Endothelial cell of umbilical vein (primary cell): ENCODE measurements around the gene LGALS3. TPM values are rescaled to one million over a fixed set of nuclear protein-coding genes. Genes with fewer than 3 reads are reported as not detected.

Source experiments
- BruUV-seq: library from RNA; stranded (reverse); fragments of 400-500 nt; replicated peaks from 2 replicates; lab custom pipeline; 2021; lab: Mats Ljungman, UMichigan
- CTCF ChIA-PET: fragments of 300-600, 350-600 bp; sonication (Branson Sonifier 250); formaldehyde crosslinking; loops from one replicate; lab custom pipeline; 2021; ENCODE audit warnings: antibody characterized with exemption, inconsistent platforms; lab: Charles Lee
- POLR2A ChIA-PET: fragments of 300-600, 350-600 bp; sonication (Branson Sonifier 250); formaldehyde crosslinking; loops from one replicate; lab custom pipeline; 2021; ENCODE audit warnings: antibody characterized with exemption, inconsistent platforms; lab: Charles Lee
- DNase-seq: peaks from one replicate; pipeline ENCODE4 v3.0.0-alpha.2; 2011; ENCODE audit warnings: low read depth, low spot score
- FAIRE-seq: peaks from 2 replicates; lab custom pipeline; 2011; peaks lifted over from hg19 to GRCh38; lab: Jason Lieb, UNC
- H2AFZ ChIP-seq: 2 replicates; pipeline ENCODE4 v1.6.0; 2012; ENCODE audit warnings: low read depth, low read length, control low read depth, inconsistent platforms
- H3K27ac ChIP-seq: 2 replicates; pipeline ENCODE4 v1.5.1; 2011; ENCODE audit warnings: low read depth, mild to moderate bottlenecking, control low read depth, low read length, moderate library complexity; ENCODE audit not compliant: insufficient read depth
- H3K27me3 ChIP-seq, 2 experiments: 2 replicates each; pipeline versions ENCODE4 v1.6.0 to v1.6.1; 2011; ENCODE audit warnings: low read length in 2 of 2, mixed read lengths in 1 of 2; ENCODE audit not compliant: control insufficient read depth in 2 of 2, insufficient read depth in 2 of 2
- H3K36me3 ChIP-seq, 2 experiments: 2 replicates in 1 of 2; 3 replicates in 1 of 2; pipeline ENCODE4 v1.5.1; 2011; ENCODE audit warnings: low read length in 2 of 2, mild to moderate bottlenecking in 1 of 2, moderate library complexity in 1 of 2; ENCODE audit not compliant: control insufficient read depth in 2 of 2, insufficient read depth in 2 of 2; ENCODE audit errors: extremely low read depth in 1 of 2
- H3K4me1 ChIP-seq: 3 replicates; pipeline ENCODE4 v1.5.1; 2011; ENCODE audit warnings: mild to moderate bottlenecking, low read length; ENCODE audit not compliant: control insufficient read depth, insufficient read depth; ENCODE audit errors: extremely low read depth
- H3K4me2 ChIP-seq: 2 replicates; pipeline ENCODE4 v1.6.1; 2011; ENCODE audit warnings: low read length, control low read depth, mixed read lengths; ENCODE audit not compliant: insufficient read depth
- H3K4me3 ChIP-seq, 3 experiments: fragments of 200-600 bp in 1 of 3; sonication (generic), shearing (Covaris generic) in 1 of 3; replicated peaks in 1 of 3; 2 replicates each; pipeline ENCODE4 v1.5.1; 2011 to 2016; ENCODE audit warnings: control low read depth in 3 of 3, low read length in 3 of 3, mild to moderate bottlenecking in 2 of 3, inconsistent platforms in 1 of 3, low read depth in 1 of 3, moderate library complexity in 1 of 3; ENCODE audit not compliant: insufficient read depth in 1 of 3
- H3K79me2 ChIP-seq: 2 replicates; pipeline ENCODE4 v1.6.0; 2012; ENCODE audit warnings: low read length, inconsistent platforms; ENCODE audit not compliant: control insufficient read depth, insufficient read depth
- H3K9ac ChIP-seq: replicated peaks from 2 replicates; pipeline ENCODE3; 2011; ENCODE audit warnings: low read length, control low read depth; ENCODE audit not compliant: insufficient read depth; ENCODE audit errors: extremely low read depth
- H3K9me1 ChIP-seq: replicated peaks from 3 replicates; pipeline ENCODE4 v1.6.0; 2011; ENCODE audit warnings: mild to moderate bottlenecking, low read length; ENCODE audit not compliant: control insufficient read depth, insufficient read depth; ENCODE audit errors: extremely low read depth
- H3K9me3 ChIP-seq: replicated peaks from 2 replicates; pipeline ENCODE4 v1.5.1; 2012; ENCODE audit warnings: low read length, inconsistent platforms; ENCODE audit not compliant: control insufficient read depth, insufficient read depth
- H4K20me1 ChIP-seq: replicated peaks from 2 replicates; pipeline ENCODE3; 2011; ENCODE audit warnings: mild to moderate bottlenecking, low read length; ENCODE audit not compliant: control insufficient read depth, insufficient read depth; ENCODE audit errors: extremely low read depth
- EZH2 ChIP-seq: IDR thresholded peaks from 2 replicates; pipeline ENCODE4 v1.6.1; 2012; ENCODE audit warnings: borderline replicate concordance, low read depth, mild to moderate bottlenecking, moderate library complexity, low read length, inconsistent platforms; ENCODE audit not compliant: severe bottlenecking
- FOS ChIP-seq: IDR thresholded peaks from 2 replicates; pipeline ENCODE4 v1.6.1; 2011; ENCODE audit warnings: mild to moderate bottlenecking, low read length, moderate library complexity, borderline replicate concordance; ENCODE audit not compliant: insufficient read depth
- JUN ChIP-seq: IDR thresholded peaks from 2 replicates; pipeline ENCODE4 v1.6.1; 2011; ENCODE audit warnings: borderline replicate concordance, low read depth; ENCODE audit not compliant: insufficient read length, insufficient read depth
- MYC ChIP-seq: IDR thresholded peaks from one replicate; pipeline ENCODE4 v1.6.1; 2011; ENCODE audit warnings: mild to moderate bottlenecking, low read depth, low read length
- POLR2A ChIP-seq: IDR thresholded peaks from 2 replicates; pipeline ENCODE4 v1.6.1; 2012; ENCODE audit warnings: low read depth, mild to moderate bottlenecking, control low read depth, low read length
- POLR2AphosphoS5 ChIP-seq: IDR thresholded peaks from 2 replicates; pipeline ENCODE4 v1.6.1; 2012; ENCODE audit warnings: low read depth, mild to moderate bottlenecking, control low read depth, low read length, moderate library complexity; ENCODE audit not compliant: insufficient read depth
- dilution Hi-C: fragments of 300-500 bp; cut with MboI; formaldehyde crosslinking; loops from one replicate; pipeline ENCODE4 v1.15.0; 2019; ENCODE audit warnings: low sequenced_read_pairs; ENCODE audit not compliant: extremely low pct_ligation_motif_present
- intact Hi-C: fragments of 100-400 bp; cut with micrococcal nuclease; formaldehyde crosslinking; loops from one replicate; pipeline ENCODE4 v1.10.0; 2022
- polyA plus RNA-seq, 4 experiments: library from polyadenylated mRNA; depleted of rRNA in 3 of 4; stranded (reverse) in 3 of 4; unstranded in 1 of 4; fragments of >200 nt; gene quantifications; 2 replicates each; pipeline versions ENCODE4 v1.2.1 to v1.2.3, GENCODE V29; 2011 to 2012; ENCODE audit warnings: missing spikeins in 1 of 4
- total RNA-seq: library from RNA; stranded (reverse); gene quantifications from 2 replicates; pipeline ENCODE4 v1.2.3, GENCODE V29; 2021
- TF ChIP-seq, protein P1 (sequence below), 2 donors: IDR thresholded peaks; 1 replicate in 1 of 2; 2 replicates in 1 of 2; pipeline ENCODE4 v1.5.1; 2011; ENCODE audit warnings: low read length in 2 of 2, mild to moderate bottlenecking in 2 of 2, moderate library complexity in 2 of 2, control low read depth in 1 of 2, inconsistent platforms in 1 of 2, low read depth in 1 of 2; ENCODE audit not compliant: insufficient read depth in 1 of 2; ENCODE audit errors: extremely low read depth in 1 of 2
- TF ChIP-seq, protein P2 (sequence below): IDR thresholded peaks from 2 replicates; pipeline ENCODE4 v1.6.1; 2011; ENCODE audit not compliant: insufficient read depth, insufficient read length

The LGALS3 gene
- total and polyA plus RNA-seq, 2 donors (not counting 3 experiments of a cell fraction or from before 2014, with no cell fraction given), result 33.8 to 55.1 TPM

DNA sequence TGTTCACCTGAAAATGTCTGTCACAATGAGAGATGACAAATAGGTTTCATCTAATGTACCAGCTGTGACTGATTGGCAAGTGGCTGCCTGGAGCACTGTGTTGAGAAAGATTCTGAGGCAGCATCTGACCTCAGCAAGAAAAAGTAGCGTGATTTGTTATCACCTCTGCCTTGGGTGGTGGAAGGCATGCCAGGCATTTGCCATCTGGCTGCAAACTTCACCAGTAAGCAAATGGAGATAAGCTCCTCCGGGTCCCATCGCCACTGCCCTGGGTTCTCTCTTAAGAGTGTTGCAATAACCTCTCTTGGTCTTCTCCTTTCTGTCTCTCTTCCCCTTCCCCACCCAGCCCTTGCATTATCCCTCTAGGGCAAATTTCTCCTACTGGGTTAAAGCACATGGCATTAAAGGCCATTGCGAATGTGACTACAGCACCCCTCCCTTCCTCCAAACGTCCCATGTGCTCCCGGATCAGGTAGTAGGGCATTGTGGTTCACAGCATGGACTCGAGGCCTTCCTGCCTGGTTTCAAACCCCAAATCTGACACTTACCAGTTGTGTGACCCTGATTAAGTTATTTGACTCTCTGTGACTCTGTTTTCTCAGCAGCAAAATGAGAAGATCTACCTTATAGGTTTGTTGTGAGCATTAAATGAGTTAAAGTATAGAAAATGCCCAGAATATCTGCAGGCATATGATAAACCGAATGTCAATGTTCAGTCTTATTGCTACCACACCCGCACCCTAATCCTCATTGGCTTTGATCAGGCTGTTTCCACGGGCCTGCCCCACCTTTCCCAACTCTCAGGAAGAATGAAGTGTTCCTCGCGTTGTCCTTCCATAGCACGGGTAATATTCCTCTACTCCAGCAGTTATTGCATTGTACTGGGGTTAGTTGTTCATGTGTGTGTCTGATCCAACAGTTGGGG, 8.2 kb upstream of the LGALS3 start:
- H3K9me1 ChIP-seq, result no peaks in the 10 kb centered on the region
- no peak overlapping the region for H3K4me2 ChIP-seq
- intact Hi-C loops, result no loop called here
- no TSS peak for BruUV-seq
- no peaks in the 10 kb centered on the region for H3K79me2 ChIP-seq
- no peak for FAIRE-seq
- no peaks in the 10 kb centered on the region for H3K27me3 ChIP-seq
- POLR2A ChIA-PET, result no interaction called here
- CTCF ChIA-PET, result interaction anchor here (0.7 kb wide), 1 partner anchor 31 kb away, joined by 4 read pairs; no protein-coding TSS in a partner anchor
- no peak overlapping the region for H3K9ac ChIP-seq
- dilution Hi-C loops, result no loop called here
- no peaks in the 10 kb centered on the region for H3K9me3 ChIP-seq
- no peaks in the 10 kb centered on the region for H4K20me1 ChIP-seq
- no peak for TF ChIP-seq POLR2A
- TF ChIP-seq JUN, result no peak
- no peak for TF ChIP-seq MYC
- TF ChIP-seq, protein P1, sequence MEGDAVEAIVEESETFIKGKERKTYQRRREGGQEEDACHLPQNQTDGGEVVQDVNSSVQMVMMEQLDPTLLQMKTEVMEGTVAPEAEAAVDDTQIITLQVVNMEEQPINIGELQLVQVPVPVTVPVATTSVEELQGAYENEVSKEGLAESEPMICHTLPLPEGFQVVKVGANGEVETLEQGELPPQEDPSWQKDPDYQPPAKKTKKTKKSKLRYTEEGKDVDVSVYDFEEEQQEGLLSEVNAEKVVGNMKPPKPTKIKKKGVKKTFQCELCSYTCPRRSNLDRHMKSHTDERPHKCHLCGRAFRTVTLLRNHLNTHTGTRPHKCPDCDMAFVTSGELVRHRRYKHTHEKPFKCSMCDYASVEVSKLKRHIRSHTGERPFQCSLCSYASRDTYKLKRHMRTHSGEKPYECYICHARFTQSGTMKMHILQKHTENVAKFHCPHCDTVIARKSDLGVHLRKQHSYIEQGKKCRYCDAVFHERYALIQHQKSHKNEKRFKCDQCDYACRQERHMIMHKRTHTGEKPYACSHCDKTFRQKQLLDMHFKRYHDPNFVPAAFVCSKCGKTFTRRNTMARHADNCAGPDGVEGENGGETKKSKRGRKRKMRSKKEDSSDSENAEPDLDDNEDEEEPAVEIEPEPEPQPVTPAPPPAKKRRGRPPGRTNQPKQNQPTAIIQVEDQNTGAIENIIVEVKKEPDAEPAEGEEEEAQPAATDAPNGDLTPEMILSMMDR (IDR thresholded peaks at IDR 0.05; ENCODE audit: extremely low read depth in 1 of 2, insufficient read depth in 1 of 2, low read depth in 1 of 2, low read length in 2 of 2), result no peak
- TF ChIP-seq FOS, result no peak
- no peak for TF ChIP-seq POLR2AphosphoS5
- no peak for TF ChIP-seq EZH2
- TF ChIP-seq, protein P2, sequence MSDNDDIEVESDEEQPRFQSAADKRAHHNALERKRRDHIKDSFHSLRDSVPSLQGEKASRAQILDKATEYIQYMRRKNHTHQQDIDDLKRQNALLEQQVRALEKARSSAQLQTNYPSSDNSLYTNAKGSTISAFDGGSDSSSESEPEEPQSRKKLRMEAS, result no peak
- H3K4me3 ChIP-seq, result no peak overlapping the region
- no peak overlapping the region for H3K27ac ChIP-seq
- no peaks in the 10 kb centered on the region for H3K36me3 ChIP-seq
- no peak for DNase-seq
- H2AFZ ChIP-seq, result no peak overlapping the region
- H3K4me1 ChIP-seq, result no peaks in the 10 kb centered on the region
